ENCODE data around the gene ZDHHC11B. TPM values are rescaled to one million over a fixed set of nuclear protein-coding genes. Genes with fewer than 3 reads are reported as not detected.
"Not testable (repeated sequence)": the region's sequence is repeated elsewhere in the genome, so short reads cannot be mapped to it uniquely, and the experiment has no call there.

The ZDHHC11B gene
- total RNA-seq, 1 experiment from 2014 or later, result 3.8 TPM

DNA sequence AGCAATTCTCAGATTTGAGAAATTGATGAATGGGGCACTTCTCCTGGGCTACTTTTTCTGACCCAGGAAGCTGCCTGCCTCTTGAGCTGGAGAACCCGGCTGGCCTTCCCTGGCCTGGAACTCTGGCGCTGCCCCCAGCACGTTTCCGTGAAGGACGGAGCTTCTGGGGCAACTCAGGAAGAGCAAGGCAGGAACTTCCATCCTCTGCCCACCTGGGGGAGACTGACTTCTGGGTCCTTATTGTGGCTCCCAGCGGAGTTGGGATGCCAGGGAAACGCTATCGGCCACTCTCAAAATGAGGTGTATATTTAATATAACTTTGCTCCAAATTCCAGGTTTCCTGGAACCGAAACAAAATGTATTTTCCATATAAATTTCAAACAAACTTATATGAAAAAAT, 57.4 kb downstream of the ZDHHC11B start:
- ATAC-seq, result peak; percentile 96
- H3K79me2 ChIP-seq (ENCODE audit: insufficient read depth, low read length); intact Hi-C loops (cut with micrococcal nuclease); BruUV-seq (replicated peaks); POLR2A ChIA-PET; H3K9me3 ChIP-seq (ENCODE audit: control insufficient read depth in 1 of 2, insufficient read depth in 1 of 2, low read depth in 1 of 2, low read length in 2 of 2); RAD21 ChIA-PET (ENCODE audit: low non-redundant PET in 1 of 2, low total read pairs in 2 of 2, uncharacterized antibody in 2 of 2, unreplicated experiment in 2 of 2); H3K27ac ChIP-seq (ENCODE audit: low read depth, low read length); H3K4me1 ChIP-seq (ENCODE audit: control insufficient read depth in 1 of 2, insufficient read depth in 2 of 2, low read length in 2 of 2); H3K4me2 ChIP-seq (ENCODE audit: low read length); H3K36me3 ChIP-seq (ENCODE audit: control insufficient read depth in 1 of 2, insufficient read depth in 2 of 2, low read length in 2 of 2); H3K9ac ChIP-seq (ENCODE audit: low read length); H4K20me1 ChIP-seq (ENCODE audit: insufficient read depth); H2AFZ ChIP-seq (ENCODE audit: low read depth, low read length, poor library complexity, severe bottlenecking); CTCF ChIA-PET; H3K4me3 ChIP-seq (replicated peaks in 1 of 2; ENCODE audit: low read depth in 1 of 2, low read length in 2 of 2); H3K27me3 ChIP-seq (ENCODE audit: insufficient read depth, low read length); H3K9me2 ChIP-seq (ENCODE audit: insufficient read depth): not testable (repeated sequence)
- peak; percentile 16 for DNase-seq (ENCODE audit: low read depth, low spot score)
- TF ChIP-seq RAD21 (IDR thresholded peaks at IDR 0.05; ENCODE audit: low read depth), result peak; percentile 34
- TF ChIP-seq, protein P1, sequence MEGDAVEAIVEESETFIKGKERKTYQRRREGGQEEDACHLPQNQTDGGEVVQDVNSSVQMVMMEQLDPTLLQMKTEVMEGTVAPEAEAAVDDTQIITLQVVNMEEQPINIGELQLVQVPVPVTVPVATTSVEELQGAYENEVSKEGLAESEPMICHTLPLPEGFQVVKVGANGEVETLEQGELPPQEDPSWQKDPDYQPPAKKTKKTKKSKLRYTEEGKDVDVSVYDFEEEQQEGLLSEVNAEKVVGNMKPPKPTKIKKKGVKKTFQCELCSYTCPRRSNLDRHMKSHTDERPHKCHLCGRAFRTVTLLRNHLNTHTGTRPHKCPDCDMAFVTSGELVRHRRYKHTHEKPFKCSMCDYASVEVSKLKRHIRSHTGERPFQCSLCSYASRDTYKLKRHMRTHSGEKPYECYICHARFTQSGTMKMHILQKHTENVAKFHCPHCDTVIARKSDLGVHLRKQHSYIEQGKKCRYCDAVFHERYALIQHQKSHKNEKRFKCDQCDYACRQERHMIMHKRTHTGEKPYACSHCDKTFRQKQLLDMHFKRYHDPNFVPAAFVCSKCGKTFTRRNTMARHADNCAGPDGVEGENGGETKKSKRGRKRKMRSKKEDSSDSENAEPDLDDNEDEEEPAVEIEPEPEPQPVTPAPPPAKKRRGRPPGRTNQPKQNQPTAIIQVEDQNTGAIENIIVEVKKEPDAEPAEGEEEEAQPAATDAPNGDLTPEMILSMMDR (IDR thresholded peaks at IDR 0.05 in 2 of 3, conservative IDR thresholded peaks at IDR 0.05 in 1 of 3; ENCODE audit: borderline replicate concordance in 1 of 3, insufficient read depth in 1 of 3, low read depth in 2 of 3, low read length in 2 of 3), result 0 out of 6 replicates have a peak, but pooled peaks of 1 of the 3 experiments have one; percentile 15

DNA sequence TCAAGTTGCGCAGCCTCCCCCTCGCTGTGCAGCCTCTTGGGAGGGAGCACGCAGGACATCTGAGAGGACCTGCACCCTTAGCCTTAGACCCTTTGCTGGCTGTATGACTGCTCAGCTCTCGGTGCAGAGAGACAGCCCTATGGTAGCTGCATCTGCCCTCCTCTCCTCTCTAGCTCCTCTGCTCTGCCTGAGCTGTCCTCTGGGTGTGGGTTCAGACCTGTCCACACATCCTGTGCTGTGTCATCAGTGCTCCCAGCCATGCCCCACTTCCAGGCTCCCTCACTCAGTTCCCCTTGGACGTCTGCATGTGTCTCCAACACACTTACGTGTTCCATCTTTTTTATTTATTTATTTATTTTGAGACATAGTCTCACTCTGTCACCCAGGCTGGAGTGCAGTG, 60.7 kb downstream of the ZDHHC11B start:
- RAD21 ChIA-PET (ENCODE audit: low non-redundant PET in 1 of 2, low total read pairs in 2 of 2, uncharacterized antibody in 2 of 2, unreplicated experiment in 2 of 2); H2AFZ ChIP-seq (ENCODE audit: low read depth, low read length, poor library complexity, severe bottlenecking); intact Hi-C loops (cut with micrococcal nuclease); H3K9ac ChIP-seq (ENCODE audit: low read length); H3K4me1 ChIP-seq (ENCODE audit: control insufficient read depth in 1 of 2, insufficient read depth in 2 of 2, low read length in 2 of 2); DNase-seq (ENCODE audit: low read depth, low spot score); H3K79me2 ChIP-seq (ENCODE audit: insufficient read depth, low read length); BruUV-seq (replicated peaks); H3K9me2 ChIP-seq (ENCODE audit: insufficient read depth); ATAC-seq; H4K20me1 ChIP-seq (ENCODE audit: insufficient read depth); H3K27ac ChIP-seq (ENCODE audit: low read depth, low read length); POLR2A ChIA-PET; H3K27me3 ChIP-seq (ENCODE audit: insufficient read depth, low read length); H3K4me2 ChIP-seq (ENCODE audit: low read length); H3K4me3 ChIP-seq (replicated peaks in 1 of 2; ENCODE audit: low read depth in 1 of 2, low read length in 2 of 2); CTCF ChIA-PET; H3K36me3 ChIP-seq (ENCODE audit: control insufficient read depth in 1 of 2, insufficient read depth in 2 of 2, low read length in 2 of 2); H3K9me3 ChIP-seq (ENCODE audit: control insufficient read depth in 1 of 2, insufficient read depth in 1 of 2, low read depth in 1 of 2, low read length in 2 of 2): not testable (repeated sequence)

DNA sequence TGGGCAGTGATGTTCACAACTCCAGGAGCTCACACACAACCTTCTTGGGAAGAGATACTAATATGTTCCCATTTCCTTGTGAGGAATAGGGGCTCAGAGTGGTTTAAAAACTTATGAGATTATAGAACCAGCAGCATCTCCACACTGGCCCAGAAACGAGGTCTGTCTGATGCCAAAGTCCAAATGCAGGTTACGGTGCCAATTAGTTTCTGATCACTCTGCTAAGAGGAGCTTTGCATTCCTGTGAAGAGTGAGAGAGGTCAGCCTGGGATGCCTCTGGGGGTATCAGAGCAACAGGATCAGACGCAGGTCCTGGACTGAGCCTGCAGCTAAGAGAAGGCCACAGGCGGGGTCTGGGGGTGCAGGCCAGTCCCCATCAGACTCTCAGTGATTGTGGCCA, 61.2 kb downstream of the ZDHHC11B start:
- DNase-seq (ENCODE audit: low read depth, low spot score); H3K79me2 ChIP-seq (ENCODE audit: insufficient read depth, low read length); RAD21 ChIA-PET (ENCODE audit: low non-redundant PET in 1 of 2, low total read pairs in 2 of 2, uncharacterized antibody in 2 of 2, unreplicated experiment in 2 of 2); H3K4me2 ChIP-seq (ENCODE audit: low read length); CTCF ChIA-PET; H3K27me3 ChIP-seq (ENCODE audit: insufficient read depth, low read length); ATAC-seq; H3K36me3 ChIP-seq (ENCODE audit: control insufficient read depth in 1 of 2, insufficient read depth in 2 of 2, low read length in 2 of 2); H4K20me1 ChIP-seq (ENCODE audit: insufficient read depth); H3K9me2 ChIP-seq (ENCODE audit: insufficient read depth); BruUV-seq (replicated peaks); H3K4me3 ChIP-seq (replicated peaks in 1 of 2; ENCODE audit: low read depth in 1 of 2, low read length in 2 of 2); H3K4me1 ChIP-seq (ENCODE audit: control insufficient read depth in 1 of 2, insufficient read depth in 2 of 2, low read length in 2 of 2); H3K27ac ChIP-seq (ENCODE audit: low read depth, low read length); H3K9ac ChIP-seq (ENCODE audit: low read length); POLR2A ChIA-PET; H3K9me3 ChIP-seq (ENCODE audit: control insufficient read depth in 1 of 2, insufficient read depth in 1 of 2, low read depth in 1 of 2, low read length in 2 of 2); intact Hi-C loops (cut with micrococcal nuclease); H2AFZ ChIP-seq (ENCODE audit: low read depth, low read length, poor library complexity, severe bottlenecking): not testable (repeated sequence)

DNA sequence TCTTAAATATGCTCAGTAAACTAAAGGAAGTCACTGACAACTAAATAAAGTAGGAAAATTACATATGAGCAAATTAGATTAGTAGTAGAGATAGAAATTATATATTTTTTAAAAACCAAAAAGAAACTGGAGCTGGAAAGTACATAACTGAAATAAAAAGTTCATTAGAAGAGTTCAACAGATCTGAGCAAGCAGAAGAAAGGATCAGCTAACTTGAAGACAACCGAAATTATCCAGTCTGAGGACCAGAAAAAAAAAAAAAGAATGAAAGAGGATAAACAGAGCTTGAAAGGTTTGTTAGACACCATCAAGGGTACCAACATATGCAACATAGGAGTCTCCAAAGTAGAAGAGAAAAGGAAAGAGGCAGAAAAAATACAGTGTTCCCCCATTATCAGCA, 65.2 kb downstream of the ZDHHC11B start:
- DNase-seq (ENCODE audit: low read depth, low spot score); H3K79me2 ChIP-seq (ENCODE audit: insufficient read depth, low read length); H3K27ac ChIP-seq (ENCODE audit: low read depth, low read length); H2AFZ ChIP-seq (ENCODE audit: low read depth, low read length, poor library complexity, severe bottlenecking); H3K36me3 ChIP-seq (ENCODE audit: control insufficient read depth in 1 of 2, insufficient read depth in 2 of 2, low read length in 2 of 2); H3K9ac ChIP-seq (ENCODE audit: low read length); intact Hi-C loops (cut with micrococcal nuclease); H3K4me2 ChIP-seq (ENCODE audit: low read length); H3K4me3 ChIP-seq (replicated peaks in 1 of 2; ENCODE audit: low read depth in 1 of 2, low read length in 2 of 2); H3K27me3 ChIP-seq (ENCODE audit: insufficient read depth, low read length); POLR2A ChIA-PET; H3K9me2 ChIP-seq (ENCODE audit: insufficient read depth); H3K4me1 ChIP-seq (ENCODE audit: control insufficient read depth in 1 of 2, insufficient read depth in 2 of 2, low read length in 2 of 2); CTCF ChIA-PET; H3K9me3 ChIP-seq (ENCODE audit: control insufficient read depth in 1 of 2, insufficient read depth in 1 of 2, low read depth in 1 of 2, low read length in 2 of 2); ATAC-seq; RAD21 ChIA-PET (ENCODE audit: low non-redundant PET in 1 of 2, low total read pairs in 2 of 2, uncharacterized antibody in 2 of 2, unreplicated experiment in 2 of 2); BruUV-seq (replicated peaks); H4K20me1 ChIP-seq (ENCODE audit: insufficient read depth): not testable (repeated sequence)

Data from HCT116 (cell line).